ENCODE measurements around the gene EIF3A.

The EIF3A gene

GRCh38 chr10:119090026-119090795 lies 9.6 kb upstream of the EIF3A start:
- TF ChIP-seq CTCF (IDR thresholded peaks at IDR 0.05) = no peak

- TF ChIP-seq CTCF (IDR thresholded peaks at IDR 0.05) = no peak
Observed at GRCh38 chr10:119087271-119087882, 6.8 kb upstream of the EIF3A start.

- TF ChIP-seq CTCF (IDR thresholded peaks at IDR 0.05) = no peak
Observed at GRCh38 chr10:119084896-119085295, 4.3 kb upstream of the EIF3A start.

GRCh38 chr10:119079599-119080520 lies 757 bp downstream of the EIF3A start:
- TF ChIP-seq CTCF (IDR thresholded peaks at IDR 0.05) = no peak

GRCh38 chr10:119078422-119079179 lies 2.0 kb downstream of the EIF3A start:
- TF ChIP-seq CTCF (IDR thresholded peaks at IDR 0.05) = no peak

- no peak for TF ChIP-seq CTCF (IDR thresholded peaks at IDR 0.05)
Observed at GRCh38 chr10:119073584-119073983, 7.0 kb downstream of the EIF3A start.

All from LNCAP (cell line).